Frontal cortex (tissue), 4 donors: ENCODE results near the gene CNDP1. TPM values are rescaled to one million over a fixed set of nuclear protein-coding genes. Genes with fewer than 3 reads are reported as not detected.
A peak's percentile ranks its signal among the peaks of the same experiment; 100 is the strongest.

Experiments used
- DNase-seq, 2 donors: peaks; one replicate each; pipeline ENCODE4 v3.0.0; 2012; ENCODE audit warnings: low spot score in 2 of 2
- FAIRE-seq: peaks from 2 replicates; lab custom pipeline; 2012; peaks lifted over from hg19 to GRCh38; lab: Jason Lieb, UNC
- total RNA-seq: library from RNA; depleted of rRNA; stranded (reverse); fragments of >200 nt; gene quantifications from one replicate; pipeline ENCODE4 v1.2.3, GENCODE V29; 2014
- donor health status: control.
- donor health status: control.
- donor health status: control.

Gene CNDP1
- total RNA-seq, 1 donor from 2014 or later, result under 0.01 TPM

- FAIRE-seq, result no peak
- DNase-seq, result no peak
Observed at GRCh38 chr18:74610051-74610615, 75.8 kb downstream of the CNDP1 start.

- DNase-seq (no peak), FAIRE-seq (no peak)
Observed at GRCh38 chr18:74610860-74611259, 76.6 kb downstream of the CNDP1 start.

GRCh38 chr18:74611765-74612164, 77.5 kb downstream of the CNDP1 start:
- FAIRE-seq (no peak), DNase-seq (no peak)

GRCh38 chr18:74613381-74613780, 79.1 kb downstream of the CNDP1 start:
- no peak for DNase-seq
- no peak for FAIRE-seq

GRCh38 chr18:74616494-74616893, 82.2 kb downstream of the CNDP1 start:
- DNase-seq (no peak), FAIRE-seq (no peak)

- DNase-seq, result no peak
- FAIRE-seq, result no peak
Observed at GRCh38 chr18:74617486-74617885, 83.2 kb downstream of the CNDP1 start.

GRCh38 chr18:74622072-74622471, 87.8 kb downstream of the CNDP1 start:
- DNase-seq (no peak), FAIRE-seq (no peak)

- FAIRE-seq, result peak; percentile 26
Observed at GRCh38 chr18:74623047-74623816, 88.9 kb downstream of the CNDP1 start.

GRCh38 chr18:74624466-74624865, 90.2 kb downstream of the CNDP1 start:
- DNase-seq, result no peak
- FAIRE-seq, result no peak

More at GRCh38 chr18:74623047-74623816, 88.9 kb downstream of the CNDP1 start:
- peak in 1 of 2 donors; percentile 29 for DNase-seq

GRCh38 chr18:74625157-74625556, 90.9 kb downstream of the CNDP1 start:
- no peak for FAIRE-seq
- DNase-seq, result no peak

- DNase-seq (no peak), FAIRE-seq (no peak)
Observed at GRCh38 chr18:74626049-74626874, 92.0 kb downstream of the CNDP1 start.

- no peak for FAIRE-seq
- DNase-seq, result no peak
Observed at GRCh38 chr18:74630804-74631203, 96.5 kb downstream of the CNDP1 start.

- DNase-seq (no peak), FAIRE-seq (no peak)
Observed at GRCh38 chr18:74631212-74631611, 96.9 kb downstream of the CNDP1 start.

- FAIRE-seq (no peak), DNase-seq (no peak)
Observed at GRCh38 chr18:74631623-74632350, 97.5 kb downstream of the CNDP1 start.

GRCh38 chr18:74632351-74632679, 98.0 kb downstream of the CNDP1 start:
- FAIRE-seq, result no peak
- no peak for DNase-seq

- no peak for FAIRE-seq
- DNase-seq, result no peak
Observed at GRCh38 chr18:74632856-74633255, 98.6 kb downstream of the CNDP1 start.

- DNase-seq, result no peak
- FAIRE-seq, result no peak
Observed at GRCh38 chr18:74633652-74634352, 99.5 kb downstream of the CNDP1 start.

GRCh38 chr18:74635224-74635975, 101.1 kb downstream of the CNDP1 start:
- DNase-seq (no peak), FAIRE-seq (no peak)
